ENCODE results near the gene SOX8.

SOX8 gene

DNA sequence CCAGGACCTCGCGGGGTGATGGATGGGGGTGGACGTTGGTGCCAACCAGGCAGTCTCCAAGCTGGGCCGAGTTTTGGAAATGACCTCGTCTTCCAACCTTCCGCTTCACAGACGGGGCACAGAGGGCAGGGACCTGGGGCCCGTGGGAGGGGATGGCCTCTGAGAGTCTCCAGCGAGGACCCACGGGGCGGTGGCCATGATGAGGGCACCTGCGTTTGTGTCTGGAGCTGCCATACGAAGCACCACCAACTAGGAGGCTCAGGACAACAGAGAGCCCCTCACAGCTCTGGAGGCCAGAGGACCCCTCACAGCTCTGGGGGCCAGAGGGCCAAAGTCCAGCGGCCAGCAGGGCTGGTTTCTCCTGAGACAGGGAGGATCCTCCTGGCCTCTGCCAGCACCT, 26.5 kb downstream of the SOX8 start:
- DNase-seq (ENCODE audit: low spot score) = no peak

DNA sequence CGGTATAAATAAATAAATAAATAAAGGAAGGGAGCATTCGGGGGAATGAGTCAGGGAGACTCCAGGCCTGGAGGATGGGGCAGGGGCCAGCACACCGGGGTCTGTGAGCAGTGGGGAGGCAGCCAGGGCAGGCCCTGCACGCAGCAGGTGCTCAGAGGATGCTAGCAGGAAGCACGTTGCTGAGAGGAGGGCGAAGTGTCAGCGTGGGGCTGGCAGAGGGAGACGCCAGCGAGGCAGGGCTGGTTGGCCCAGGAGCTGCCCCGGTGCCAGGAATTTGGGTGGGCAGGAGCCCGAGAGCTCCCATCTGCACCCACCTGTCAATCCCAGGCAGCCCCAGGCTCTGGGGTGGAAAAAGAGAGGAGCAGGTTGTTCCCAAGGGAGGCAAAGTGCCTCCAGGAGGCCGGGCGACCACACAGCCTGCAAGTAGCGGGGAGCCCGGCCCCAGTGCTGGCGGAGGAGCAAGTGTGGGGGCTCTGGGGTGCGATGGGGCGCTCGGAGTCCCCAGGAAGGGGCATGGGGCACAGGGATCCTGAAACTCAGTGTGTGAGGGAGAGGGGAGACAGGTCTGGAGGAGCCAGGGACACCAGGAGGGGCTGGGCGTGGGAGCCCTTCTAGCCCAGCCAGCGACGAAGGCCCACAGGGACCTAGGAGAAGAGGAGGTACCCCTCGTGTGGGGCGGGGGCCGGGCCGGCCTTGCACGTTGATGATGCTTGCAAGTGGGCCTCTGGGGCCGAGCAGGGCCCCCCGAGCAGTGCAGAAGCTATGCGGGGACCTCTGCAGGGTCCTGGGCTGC, 28.0 kb downstream of the SOX8 start:
- no peak for DNase-seq (ENCODE audit: low spot score)

DNA sequence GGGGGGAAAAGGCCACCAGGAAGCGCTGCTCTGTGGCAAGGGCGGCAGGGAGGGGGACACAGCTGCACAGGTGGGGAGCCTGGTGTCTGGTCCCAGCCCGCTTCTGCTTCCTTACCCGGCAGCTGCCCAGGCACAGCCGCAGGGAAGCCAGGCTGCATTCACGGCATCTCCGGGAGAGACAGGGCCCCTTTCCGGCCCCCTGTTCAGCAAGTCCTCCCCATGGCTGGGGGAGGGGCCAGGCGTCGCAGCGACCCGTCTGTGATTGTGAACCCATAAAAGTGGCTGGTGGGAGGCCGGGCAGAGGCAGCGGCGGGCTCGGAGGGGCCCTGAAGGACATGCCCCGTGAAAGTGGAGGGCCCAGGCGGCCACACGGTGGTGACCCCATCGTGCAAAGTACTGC, 28.7 kb downstream of the SOX8 start:
- DNase-seq (ENCODE audit: low spot score) = no peak

DNA sequence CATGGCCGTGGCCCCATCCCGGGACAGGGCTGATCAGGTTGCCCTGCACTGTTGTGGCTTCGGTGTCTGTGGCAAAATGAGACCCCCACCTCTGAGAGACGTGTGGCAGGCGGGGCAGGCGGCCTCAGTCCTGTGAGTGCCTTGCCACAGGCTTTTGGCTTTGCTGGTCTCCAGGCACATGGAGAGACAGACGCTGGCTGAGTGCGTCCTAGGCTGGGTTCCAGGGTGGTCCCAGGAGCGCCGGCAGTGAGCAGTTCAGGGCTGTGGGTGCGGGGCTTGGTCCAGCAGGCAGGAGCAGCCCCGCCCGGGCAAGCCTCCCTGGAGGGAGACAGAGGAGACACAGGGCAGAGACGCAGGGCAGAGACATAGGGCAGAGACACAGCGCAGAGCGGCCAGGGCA, 29.2 kb downstream of the SOX8 start:
- no peak for DNase-seq (ENCODE audit: low spot score)

DNA sequence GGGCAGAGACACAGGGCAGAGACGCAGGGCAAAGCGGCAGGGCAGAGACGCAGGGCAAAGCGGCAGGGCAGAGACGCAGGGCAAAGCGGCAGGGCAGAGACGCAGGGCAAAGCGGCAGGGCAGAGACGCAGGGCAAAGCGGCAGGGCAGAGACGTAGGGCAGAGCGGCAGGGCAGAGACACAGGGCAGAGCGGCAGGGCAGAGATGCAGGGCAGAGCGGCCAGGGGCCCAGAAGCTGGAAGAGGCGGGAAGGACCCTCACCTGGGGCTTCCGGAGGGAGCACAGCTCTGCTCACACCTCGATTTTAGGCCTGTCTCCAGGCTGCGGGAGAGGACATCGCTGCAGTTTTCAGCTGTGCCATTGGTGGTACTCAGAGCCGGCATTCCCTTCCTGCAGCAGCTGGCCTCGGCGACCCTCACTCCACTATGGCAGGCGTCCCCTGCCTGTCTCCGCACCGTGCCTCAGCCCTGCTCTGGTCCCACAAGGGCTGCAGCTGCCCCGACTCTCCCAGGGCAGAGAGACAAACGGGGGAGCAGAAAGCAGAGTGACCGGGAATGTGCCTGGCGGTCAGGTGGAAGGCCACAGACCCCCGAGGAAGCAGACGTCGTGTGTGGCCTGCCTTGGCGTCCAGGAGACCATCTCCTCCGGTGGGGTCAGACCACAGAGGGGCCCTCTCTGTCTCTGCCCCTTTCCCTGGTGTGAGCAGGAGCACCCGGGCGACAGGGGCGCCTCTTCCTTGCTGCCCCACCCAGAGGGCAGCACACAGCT, 29.9 kb downstream of the SOX8 start:
- DNase-seq (ENCODE audit: low spot score) = no peak

DNA sequence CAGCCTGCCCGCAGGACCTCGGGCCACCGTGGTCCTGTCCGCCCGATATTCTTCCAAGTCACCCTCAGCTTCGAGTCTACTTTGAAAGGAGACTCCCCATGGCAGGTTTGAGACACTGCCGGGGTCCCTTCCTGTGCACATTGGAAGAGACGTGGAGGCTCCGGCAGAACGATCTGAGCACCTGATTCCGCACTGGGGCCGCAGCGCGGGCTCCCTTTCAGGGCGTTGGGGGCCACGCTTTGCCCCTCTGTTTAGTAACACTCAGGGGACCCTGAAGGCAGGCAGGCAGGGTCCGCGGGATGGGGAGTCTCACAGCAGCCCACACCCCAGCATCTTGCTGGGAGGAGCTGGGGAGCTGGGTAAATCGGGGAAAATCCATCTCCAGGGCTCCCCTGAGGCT, 30.6 kb downstream of the SOX8 start:
- DNase-seq (ENCODE audit: low spot score) = no peak

DNA sequence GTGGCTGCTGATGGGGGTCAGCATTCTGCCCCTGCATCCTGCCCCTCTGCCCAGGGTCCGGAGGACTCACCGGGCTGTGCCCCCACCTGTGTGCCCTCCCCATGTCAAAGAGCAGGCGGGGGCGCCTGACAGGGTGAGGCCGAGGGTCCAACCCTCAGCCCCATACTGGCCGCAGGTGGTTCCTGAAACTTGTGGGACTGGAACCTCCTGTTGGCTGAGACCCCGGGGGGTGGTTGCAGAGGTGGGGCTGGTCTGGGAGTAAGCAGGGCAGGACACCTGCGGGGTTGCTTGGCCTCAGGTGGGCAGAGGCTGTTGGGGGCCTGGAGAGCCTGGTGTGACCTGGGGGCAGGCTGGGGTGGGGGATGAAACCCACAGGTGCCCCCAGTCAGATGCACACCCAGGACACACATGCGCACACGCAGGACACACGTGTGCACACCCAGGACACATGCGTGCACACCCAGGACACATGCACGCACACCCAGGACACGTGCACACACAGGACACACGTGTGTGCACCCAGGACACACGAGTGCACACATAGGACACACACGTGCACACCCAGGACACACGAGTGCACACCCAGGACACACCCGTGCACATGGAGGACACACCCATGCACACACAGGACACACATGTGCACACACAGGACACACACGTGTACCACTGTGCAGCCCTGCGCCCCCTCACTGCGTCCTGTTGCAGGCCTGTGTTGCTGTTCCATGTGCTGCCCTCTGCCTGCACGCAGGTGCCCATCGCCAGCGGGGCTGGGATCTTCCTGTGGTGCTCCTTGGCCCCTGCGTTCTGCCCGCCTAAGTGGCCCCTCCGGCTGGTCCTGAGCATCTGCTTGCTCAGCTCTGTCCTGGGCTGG, 31.4 kb downstream of the SOX8 start:
- DNase-seq (ENCODE audit: low spot score) = no peak

DNA sequence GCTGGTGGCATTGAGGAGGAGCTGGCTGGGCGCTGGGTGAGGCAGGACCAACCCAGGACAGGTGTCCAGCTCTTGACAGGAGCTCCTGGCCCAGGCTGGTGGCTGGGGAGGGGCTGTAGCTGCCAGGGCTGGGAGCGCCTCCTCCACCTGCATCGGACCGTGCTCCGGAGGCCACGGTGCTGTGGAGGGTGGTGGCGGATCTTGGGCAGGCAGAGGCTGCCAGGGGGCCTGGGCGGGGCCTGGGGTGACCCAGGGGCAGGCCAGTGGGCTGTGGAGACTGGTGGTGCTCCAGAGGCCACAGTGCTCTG, 32.0 kb downstream of the SOX8 start:
- DNase-seq (ENCODE audit: low spot score) = no peak

DNA sequence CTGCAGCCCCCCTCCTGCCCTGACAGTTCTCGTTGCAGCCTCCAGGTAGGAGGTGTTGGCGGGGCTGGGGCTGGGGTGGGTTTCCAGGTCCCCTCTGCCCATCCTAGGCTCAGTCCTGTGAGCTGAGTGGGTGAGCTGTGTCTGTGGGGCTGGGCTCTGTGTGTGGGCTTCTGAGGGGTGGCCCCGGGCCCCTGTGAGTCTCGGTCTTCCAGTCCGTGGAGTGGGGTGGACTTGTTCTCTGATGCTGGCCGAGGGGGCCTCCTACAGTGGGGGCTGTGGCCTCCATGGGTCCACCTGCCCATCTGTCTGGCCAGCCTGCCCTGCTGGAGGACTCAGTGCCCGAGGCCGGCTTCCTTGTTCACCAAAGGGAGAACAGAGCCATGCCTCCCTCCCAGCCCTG, 32.7 kb downstream of the SOX8 start:
- DNase-seq (ENCODE audit: low spot score) = no peak

DNA sequence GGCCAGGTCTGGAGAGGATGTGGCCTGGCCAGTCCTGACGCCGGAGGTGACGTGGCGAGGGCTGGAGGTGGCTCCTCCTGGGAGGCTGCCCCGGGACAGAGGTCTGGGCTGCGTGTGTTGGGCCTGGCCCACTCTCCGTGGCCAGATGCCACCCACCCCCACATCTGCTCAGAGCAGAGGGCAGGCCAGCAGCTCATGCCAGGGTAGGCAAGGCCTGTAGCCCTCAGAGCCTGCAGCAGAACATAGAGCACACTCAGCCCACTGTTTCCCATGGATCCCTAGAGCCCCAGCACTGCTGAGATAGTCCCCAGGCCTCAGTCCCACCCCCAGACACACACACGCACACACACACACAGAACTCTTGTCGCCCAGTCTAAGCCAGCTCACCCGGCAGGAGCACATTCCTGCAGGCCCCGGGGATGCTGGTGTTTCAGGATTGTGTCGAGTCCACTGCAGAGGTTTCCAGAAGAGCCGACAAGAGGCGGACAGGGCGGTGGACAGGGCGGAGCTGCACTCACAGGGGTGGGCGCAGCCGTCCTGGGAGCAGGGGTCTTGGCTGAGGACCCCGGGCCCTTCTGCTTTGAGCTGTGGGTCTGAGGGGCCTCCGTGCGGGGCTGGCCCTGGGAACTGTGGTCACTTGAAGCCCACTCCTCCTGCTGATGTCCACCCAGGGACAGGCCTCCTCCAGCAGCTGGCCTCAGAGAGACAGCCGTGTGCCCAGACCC, 33.4 kb downstream of the SOX8 start:
- DNase-seq (ENCODE audit: low spot score) = no peak

DNA sequence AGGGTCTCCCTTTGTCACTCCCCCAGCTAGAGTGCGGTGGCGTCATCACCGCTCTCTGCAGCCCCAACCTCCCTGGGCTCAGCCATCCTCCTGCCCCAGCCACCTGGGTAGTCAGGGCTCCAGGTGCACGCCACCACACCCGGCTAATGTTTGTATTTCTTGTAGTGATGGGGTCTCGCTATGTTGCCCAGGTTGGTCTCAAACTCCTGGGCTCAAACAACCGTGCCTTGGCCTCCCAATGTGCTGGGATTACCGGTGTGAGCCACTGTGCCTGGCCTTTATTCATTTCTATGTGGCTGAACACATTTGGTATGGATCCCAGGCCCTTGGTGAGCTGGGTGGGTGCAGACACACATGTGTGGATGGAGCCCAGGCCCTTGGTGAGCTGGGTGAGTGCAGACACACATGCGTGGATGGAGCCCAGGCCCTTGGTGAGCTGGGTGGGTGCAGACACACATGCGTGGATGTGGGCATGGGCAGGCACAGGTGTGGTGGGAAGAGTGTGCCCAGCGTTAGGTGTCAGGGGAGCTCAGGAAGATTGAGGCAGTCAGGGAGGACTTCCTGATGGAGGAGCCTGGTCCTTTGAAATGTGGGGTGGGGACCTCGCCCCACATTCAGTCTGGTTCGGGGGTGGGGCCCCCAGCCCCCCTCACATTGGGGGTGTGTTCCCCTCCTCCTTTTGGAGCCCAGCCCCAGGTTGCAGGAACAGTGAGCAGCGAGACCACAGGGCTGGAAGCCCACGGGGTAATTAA, 37.1 kb downstream of the SOX8 start:
- no peak for DNase-seq (ENCODE audit: low spot score)

DNA sequence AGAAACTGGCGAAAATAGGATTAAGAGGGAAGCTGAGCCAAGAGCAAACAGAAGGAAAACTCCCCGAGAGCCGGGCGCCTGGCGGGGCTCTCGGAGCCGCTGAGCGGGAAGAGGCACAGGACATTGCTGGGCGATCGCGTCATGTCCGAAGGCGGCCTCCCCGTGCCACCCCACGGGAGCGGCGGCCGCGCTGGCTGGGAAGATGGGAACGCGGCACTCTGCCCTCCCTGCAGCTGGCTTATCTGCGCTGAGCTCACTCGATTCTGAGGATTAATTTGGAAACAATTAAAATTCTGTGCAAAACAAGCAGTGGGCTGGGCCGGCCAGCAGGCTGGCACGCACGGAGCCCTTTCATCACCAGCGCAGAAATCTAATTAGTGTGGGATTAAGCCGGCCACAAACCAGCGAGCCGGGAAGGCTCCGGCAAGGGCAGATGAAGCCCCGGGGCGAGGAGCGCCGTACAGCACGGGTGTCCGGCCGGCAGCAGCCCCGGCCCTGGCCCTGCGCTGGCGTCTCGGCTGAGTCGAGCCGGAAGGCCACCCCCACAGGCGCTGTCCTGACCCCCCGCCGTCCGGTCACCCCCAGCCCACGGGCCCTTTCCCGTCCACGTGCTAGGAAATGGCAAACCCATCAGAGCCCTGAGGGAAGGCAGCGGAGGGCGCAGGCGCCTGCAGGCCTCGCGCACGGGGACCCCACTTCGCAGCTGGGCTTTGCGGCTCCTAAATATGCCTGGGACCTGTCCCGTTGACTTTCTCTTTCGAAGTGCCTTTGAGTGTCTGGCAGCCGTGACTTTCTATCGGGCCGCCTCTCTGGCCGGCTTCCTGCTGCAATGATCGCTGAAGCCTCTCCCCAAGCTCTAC, 37.9 kb downstream of the SOX8 start:
- no peak for DNase-seq (ENCODE audit: low spot score)

DNA sequence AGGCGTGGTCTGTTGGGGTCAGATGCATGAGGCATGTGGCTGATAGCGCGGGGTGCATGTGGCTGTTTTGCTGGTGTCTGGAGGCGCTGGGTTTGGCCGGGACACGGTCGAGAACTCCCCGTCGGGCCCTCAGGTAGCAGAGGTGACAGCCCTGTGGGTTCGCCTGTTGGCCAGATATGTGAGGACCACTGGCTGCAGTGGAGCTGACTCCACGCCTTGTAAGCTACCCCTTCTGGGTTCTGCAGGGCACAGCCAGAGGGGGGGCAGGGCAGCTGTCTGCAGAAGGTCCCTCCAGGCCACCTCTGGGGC, 38.5 kb downstream of the SOX8 start:
- DNase-seq (ENCODE audit: low spot score) = no peak

DNA sequence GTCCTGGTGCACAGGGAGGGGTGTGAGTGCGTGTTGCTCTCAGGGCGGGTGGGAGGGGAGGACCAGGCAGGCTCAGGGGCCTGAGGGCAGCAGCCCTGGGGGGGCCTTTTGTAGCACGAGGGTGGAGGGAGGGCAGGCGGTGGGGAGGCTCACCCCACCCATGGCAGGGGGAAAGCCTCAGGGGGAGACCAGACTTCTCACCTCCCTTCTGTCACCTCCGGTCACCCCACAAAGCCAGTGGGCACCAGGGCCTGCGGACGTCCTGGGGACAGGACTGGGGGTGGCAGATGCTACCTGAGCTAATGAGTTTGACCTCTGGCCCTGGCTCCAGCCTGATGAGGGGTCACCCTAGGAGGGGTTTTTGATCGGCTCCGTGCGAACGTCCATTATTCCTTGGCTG, 39.0 kb downstream of the SOX8 start:
- DNase-seq (ENCODE audit: low spot score) = no peak

DNA sequence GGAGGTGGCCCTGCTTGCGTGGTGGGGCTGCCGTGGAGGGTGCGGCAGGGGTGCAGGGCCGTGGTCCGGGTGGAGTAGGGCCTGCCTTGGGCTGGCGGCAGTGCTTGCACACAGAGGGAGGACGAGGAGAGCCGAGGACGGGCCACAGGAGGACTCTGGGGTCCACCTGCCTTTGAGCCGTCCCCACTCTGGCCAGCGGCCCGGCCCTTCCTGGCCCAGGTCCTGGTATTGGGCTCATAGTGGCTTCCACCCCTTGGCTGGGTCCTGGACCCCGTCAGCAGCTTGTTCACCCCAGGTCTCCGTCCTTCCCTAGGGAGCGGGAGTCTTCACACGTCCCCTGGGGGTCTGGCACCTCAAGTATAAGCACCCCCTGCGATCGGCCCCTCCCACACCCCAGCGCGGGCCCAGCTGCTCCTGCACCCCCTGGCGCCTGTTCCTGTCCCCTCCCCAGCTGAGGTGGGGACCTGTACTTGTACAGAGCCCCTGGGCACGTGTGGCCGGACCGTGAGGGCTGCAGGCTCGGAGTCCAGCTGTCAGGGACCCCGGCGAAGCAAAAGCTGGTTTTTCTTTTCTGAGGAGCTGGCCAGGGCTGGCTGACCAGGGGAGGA, 40.1 kb downstream of the SOX8 start:
- no peak for DNase-seq (ENCODE audit: low spot score)

DNA sequence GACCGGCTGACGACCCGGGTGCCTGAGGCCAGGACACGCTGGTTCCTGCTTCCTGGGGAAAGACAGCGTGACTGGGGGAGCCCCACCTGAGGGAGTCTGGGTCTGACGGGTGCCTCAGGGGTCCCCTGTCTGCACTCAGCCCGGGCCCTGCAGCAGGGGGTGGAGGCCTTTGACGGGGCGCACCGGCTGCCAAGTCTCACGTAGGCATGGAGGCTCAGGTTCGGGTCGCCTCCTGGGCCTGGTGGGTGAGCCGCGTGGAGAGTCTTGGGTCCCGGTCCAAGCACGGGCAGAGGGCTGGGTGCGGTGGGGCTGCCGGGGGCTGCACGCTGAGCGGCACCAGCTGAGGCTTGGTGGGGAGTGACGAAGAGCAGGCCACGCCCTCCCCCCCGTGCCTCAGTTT, 40.9 kb downstream of the SOX8 start:
- DNase-seq (ENCODE audit: low spot score) = no peak

DNA sequence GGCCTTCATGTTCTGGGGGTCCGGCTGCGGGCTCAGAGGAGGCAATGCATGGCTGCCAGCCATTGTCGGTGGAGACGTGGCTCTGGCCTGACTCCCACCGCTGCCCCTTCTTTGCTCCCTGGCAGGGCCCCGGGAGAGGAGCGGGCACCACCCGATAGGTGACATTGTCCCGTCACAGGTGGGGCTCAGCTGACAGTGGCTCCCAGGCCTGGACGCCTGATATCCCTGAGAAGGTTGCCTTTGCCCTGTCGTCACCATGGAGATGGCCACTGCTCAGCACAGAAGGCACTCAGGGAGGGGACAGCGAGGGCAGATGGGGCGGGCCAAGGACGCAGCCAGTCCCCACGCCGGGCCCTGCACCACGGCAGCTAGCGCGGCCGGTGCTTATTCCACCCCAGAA, 42.6 kb downstream of the SOX8 start:
- no peak for DNase-seq (ENCODE audit: low spot score)

DNA sequence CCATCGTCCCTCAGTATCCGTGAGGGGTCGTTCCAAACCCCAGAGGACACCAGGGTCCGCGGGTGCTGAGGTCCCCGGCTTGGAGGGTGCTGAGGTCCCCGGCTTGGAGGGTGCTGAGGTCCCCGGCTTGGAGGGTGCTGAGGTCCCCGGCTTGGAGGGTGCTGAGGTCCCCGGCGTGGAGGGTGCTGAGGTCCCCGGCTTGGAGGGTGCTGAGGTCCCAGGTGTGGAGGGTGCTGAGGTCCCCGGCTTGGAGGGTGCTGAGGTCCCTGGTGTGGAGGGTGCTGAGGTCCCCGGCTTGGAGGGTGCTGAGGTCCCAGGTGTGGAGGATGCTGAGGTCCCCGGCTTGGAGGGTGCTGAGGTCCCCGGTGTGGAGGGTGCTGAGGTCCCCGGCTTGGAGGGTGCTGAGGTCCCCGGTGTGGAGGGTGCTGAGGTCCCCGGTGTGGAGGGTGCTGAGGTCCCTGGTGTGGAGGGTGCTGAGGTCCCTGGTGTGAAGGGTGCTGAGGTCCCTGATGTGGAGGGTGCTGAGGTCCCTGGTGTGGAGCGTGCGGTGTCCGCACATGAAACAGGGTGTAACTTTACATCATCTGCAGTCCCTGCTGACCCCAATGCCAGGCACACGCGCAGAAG, 43.7 kb downstream of the SOX8 start:
- peak; percentile 2 for DNase-seq (ENCODE audit: low spot score)

DNA sequence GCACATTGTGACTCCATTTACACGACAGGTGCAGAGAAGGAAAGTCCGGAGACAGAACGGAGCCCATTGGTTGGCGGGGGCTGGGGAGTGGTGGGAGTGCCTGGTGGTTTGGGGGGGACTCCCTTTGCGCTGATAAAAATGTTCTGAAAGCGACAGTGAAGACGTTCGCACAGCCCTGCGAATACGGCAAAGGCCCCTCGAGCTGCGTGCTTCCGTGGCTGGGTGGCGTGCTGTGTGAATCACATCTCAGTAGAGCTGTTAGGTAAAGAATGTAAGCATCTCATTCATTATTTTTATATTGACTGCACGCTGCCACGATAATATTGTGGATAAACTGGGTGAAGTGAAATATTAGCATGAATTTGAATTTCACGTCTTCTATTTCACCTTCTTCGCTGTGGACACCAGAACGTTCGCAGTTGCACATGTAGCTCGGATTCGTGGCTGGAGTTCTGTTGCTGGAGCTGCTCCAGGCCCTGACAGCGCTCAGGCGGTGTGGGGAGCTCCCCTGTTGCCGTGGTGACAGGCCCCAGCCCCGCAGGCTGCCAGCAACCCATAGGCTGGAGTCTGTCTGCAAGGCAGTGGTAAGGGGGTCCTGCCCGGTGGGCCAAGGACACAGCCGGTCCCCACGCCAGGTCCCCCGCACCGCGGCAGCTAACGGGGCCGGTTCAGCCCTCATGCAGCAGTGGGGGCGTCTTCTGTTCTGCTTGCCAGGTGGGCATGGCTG, 44.6 kb downstream of the SOX8 start:
- no peak for DNase-seq (ENCODE audit: low spot score)

All from hematopoietic multipotent progenitor cell treated with erythropoietin and hydrocortisone succinate and interleukin-3 and kit ligand, for 15 days (in vitro differentiated cells).